ENCODE measurements around the gene PTPRK.

Gene PTPRK

GRCh38 chr6:128127650-128128049 is 392.7 kb downstream of the PTPRK start:
- H2BK120ac ChIP-seq (ENCODE audit: low read depth, low read length), result no peak overlapping the region
- H3K4me1 ChIP-seq (ENCODE audit: control insufficient read depth, low read depth, low read length), result no peaks in the 10 kb centered on the region
- H2AK5ac ChIP-seq (ENCODE audit: low read length), result no peak overlapping the region
- no CpG with 5 or more reads among the region's 1 CpG for WGBS (ENCODE audit: extremely low coverage, insufficient coverage, low lambda C conversion rate)
- no peaks in the 10 kb centered on the region for H3K36me3 ChIP-seq (ENCODE audit: control insufficient read depth, insufficient read depth, low read length)
- H2BK5ac ChIP-seq (ENCODE audit: low read length), result no peak overlapping the region
- H3K18ac ChIP-seq (ENCODE audit: low read length), result no peak overlapping the region
- no peak for DNase-seq
- no peak overlapping the region for H2BK15ac ChIP-seq (replicated peaks; ENCODE audit: low read depth)
- H4K5ac ChIP-seq (ENCODE audit: low read length), result no peak overlapping the region
- no peak overlapping the region for H3K4me2 ChIP-seq (ENCODE audit: low read length)
- H3K79me1 ChIP-seq (ENCODE audit: low read length), result no peaks in the 10 kb centered on the region
- no peak overlapping the region for H4K8ac ChIP-seq (ENCODE audit: low read depth, low read length)
- no peaks in the 10 kb centered on the region for H3K27me3 ChIP-seq (ENCODE audit: insufficient read depth, low read length, poor library complexity)
- no peak overlapping the region for H3K4me3 ChIP-seq (ENCODE audit: low read length)
- no peak overlapping the region for H3K9ac ChIP-seq (ENCODE audit: low read length)
- H3K27ac ChIP-seq (ENCODE audit: low read depth, low read length), result no peak overlapping the region
- no peaks in the 10 kb centered on the region for H3K79me2 ChIP-seq (ENCODE audit: control insufficient read depth, insufficient read depth, low read length)
- no peak overlapping the region for H3K23ac ChIP-seq (ENCODE audit: low read length)
- H3K4ac ChIP-seq (ENCODE audit: low read depth, low read length), result no peak overlapping the region
- no peak overlapping the region for H3K56ac ChIP-seq (ENCODE audit: low read length)

GRCh38 chr6:128124713-128125112 is 395.7 kb downstream of the PTPRK start:
- Histone ChIP-seq H3K27me3 (ENCODE audit: insufficient read depth, low read length, poor library complexity) (no peaks in the 10 kb centered on the region), H2BK15ac (replicated peaks; ENCODE audit: low read depth) (no peak overlapping the region), H3K4ac (ENCODE audit: low read depth, low read length) (no peak overlapping the region), H3K23ac (ENCODE audit: low read length) (no peak overlapping the region), H3K56ac (ENCODE audit: low read length) (no peak overlapping the region), H4K5ac (ENCODE audit: low read length) (no peak overlapping the region), H2BK120ac (ENCODE audit: low read depth, low read length) (no peak overlapping the region), H3K18ac (ENCODE audit: low read length) (no peak overlapping the region), H3K27ac (ENCODE audit: low read depth, low read length) (no peak overlapping the region), H3K4me3 (ENCODE audit: low read length) (no peak overlapping the region), H3K4me2 (ENCODE audit: low read length) (no peak overlapping the region), H2BK5ac (ENCODE audit: low read length) (no peak overlapping the region), H2AK5ac (ENCODE audit: low read length) (no peak overlapping the region), H4K8ac (ENCODE audit: low read depth, low read length) (no peak overlapping the region), H3K79me2 (ENCODE audit: control insufficient read depth, insufficient read depth, low read length) (no peaks in the 10 kb centered on the region), H3K79me1 (ENCODE audit: low read length) (no peaks in the 10 kb centered on the region), H3K4me1 (ENCODE audit: control insufficient read depth, low read depth, low read length) (no peaks in the 10 kb centered on the region), H3K9ac (ENCODE audit: low read length) (no peak overlapping the region), H3K36me3 (ENCODE audit: control insufficient read depth, insufficient read depth, low read length) (no peaks in the 10 kb centered on the region)
- peak; percentile 20 for DNase-seq
- WGBS (ENCODE audit: extremely low coverage, insufficient coverage, low lambda C conversion rate), result no CpG with 5 or more reads among the region's 1 CpG

- Histone ChIP-seq H2AK5ac (ENCODE audit: low read length) (no peak overlapping the region), H3K4ac (ENCODE audit: low read depth, low read length) (no peak overlapping the region), H3K27me3 (ENCODE audit: insufficient read depth, low read length, poor library complexity) (no peaks in the 10 kb centered on the region), H4K5ac (ENCODE audit: low read length) (no peak overlapping the region), H3K9ac (ENCODE audit: low read length) (no peak overlapping the region), H3K18ac (ENCODE audit: low read length) (no peak overlapping the region), H2BK5ac (ENCODE audit: low read length) (no peak overlapping the region), H3K4me3 (ENCODE audit: low read length) (no peak overlapping the region), H3K79me1 (ENCODE audit: low read length) (no peaks in the 10 kb centered on the region), H3K79me2 (ENCODE audit: control insufficient read depth, insufficient read depth, low read length) (no peaks in the 10 kb centered on the region), H2BK15ac (replicated peaks; ENCODE audit: low read depth) (no peak overlapping the region), H3K56ac (ENCODE audit: low read length) (no peak overlapping the region), H3K36me3 (ENCODE audit: control insufficient read depth, insufficient read depth, low read length) (no peaks in the 10 kb centered on the region), H2BK120ac (ENCODE audit: low read depth, low read length) (no peak overlapping the region), H3K4me1 (ENCODE audit: control insufficient read depth, low read depth, low read length) (no peaks in the 10 kb centered on the region), H4K8ac (ENCODE audit: low read depth, low read length) (no peak overlapping the region), H3K4me2 (ENCODE audit: low read length) (no peak overlapping the region), H3K27ac (ENCODE audit: low read depth, low read length) (no peak overlapping the region), H3K23ac (ENCODE audit: low read length) (no peak overlapping the region)
- DNase-seq, result no peak
- WGBS (ENCODE audit: extremely low coverage, insufficient coverage, low lambda C conversion rate), result no CpG with 5 or more reads among the region's 2 CpGs
Observed at GRCh38 chr6:128121610-128122009, 398.8 kb downstream of the PTPRK start.

GRCh38 chr6:128121190-128121589 is 399.2 kb downstream of the PTPRK start:
- Histone ChIP-seq H3K4me1 (ENCODE audit: control insufficient read depth, low read depth, low read length) (no peaks in the 10 kb centered on the region), H3K79me2 (ENCODE audit: control insufficient read depth, insufficient read depth, low read length) (no peaks in the 10 kb centered on the region), H4K5ac (ENCODE audit: low read length) (no peak overlapping the region), H2AK5ac (ENCODE audit: low read length) (no peak overlapping the region), H3K27me3 (ENCODE audit: insufficient read depth, low read length, poor library complexity) (no peaks in the 10 kb centered on the region), H3K36me3 (ENCODE audit: control insufficient read depth, insufficient read depth, low read length) (no peaks in the 10 kb centered on the region), H3K27ac (ENCODE audit: low read depth, low read length) (no peak overlapping the region), H2BK15ac (replicated peaks; ENCODE audit: low read depth) (no peak overlapping the region), H3K79me1 (ENCODE audit: low read length) (no peaks in the 10 kb centered on the region), H3K4ac (ENCODE audit: low read depth, low read length) (no peak overlapping the region), H3K4me3 (ENCODE audit: low read length) (no peak overlapping the region), H3K4me2 (ENCODE audit: low read length) (no peak overlapping the region), H3K18ac (ENCODE audit: low read length) (no peak overlapping the region), H3K9ac (ENCODE audit: low read length) (no peak overlapping the region), H2BK120ac (ENCODE audit: low read depth, low read length) (no peak overlapping the region), H3K23ac (ENCODE audit: low read length) (no peak overlapping the region), H2BK5ac (ENCODE audit: low read length) (no peak overlapping the region), H4K8ac (ENCODE audit: low read depth, low read length) (no peak overlapping the region), H3K56ac (ENCODE audit: low read length) (no peak overlapping the region)
- DNase-seq, result no peak

GRCh38 chr6:128118401-128118800 is 402.0 kb downstream of the PTPRK start:
- H4K5ac ChIP-seq (ENCODE audit: low read length), result no peak overlapping the region
- no peak overlapping the region for H2BK5ac ChIP-seq (ENCODE audit: low read length)
- H2BK15ac ChIP-seq (replicated peaks; ENCODE audit: low read depth), result no peak overlapping the region
- H2AK5ac ChIP-seq (ENCODE audit: low read length), result no peak overlapping the region
- H4K8ac ChIP-seq (ENCODE audit: low read depth, low read length), result no peak overlapping the region
- H3K23ac ChIP-seq (ENCODE audit: low read length), result no peak overlapping the region
- no peak overlapping the region for H2BK120ac ChIP-seq (ENCODE audit: low read depth, low read length)
- H3K9ac ChIP-seq (ENCODE audit: low read length), result no peak overlapping the region
- H3K79me2 ChIP-seq (ENCODE audit: control insufficient read depth, insufficient read depth, low read length), result no peaks in the 10 kb centered on the region
- H3K18ac ChIP-seq (ENCODE audit: low read length), result no peak overlapping the region
- no peaks in the 10 kb centered on the region for H3K79me1 ChIP-seq (ENCODE audit: low read length)
- H3K4me1 ChIP-seq (ENCODE audit: control insufficient read depth, low read depth, low read length), result no peaks in the 10 kb centered on the region
- DNase-seq, result no peak
- H3K27me3 ChIP-seq (ENCODE audit: insufficient read depth, low read length, poor library complexity), result no peaks in the 10 kb centered on the region
- no peak overlapping the region for H3K4me2 ChIP-seq (ENCODE audit: low read length)
- no peak overlapping the region for H3K27ac ChIP-seq (ENCODE audit: low read depth, low read length)
- H3K56ac ChIP-seq (ENCODE audit: low read length), result no peak overlapping the region
- H3K36me3 ChIP-seq (ENCODE audit: control insufficient read depth, insufficient read depth, low read length), result no peaks in the 10 kb centered on the region
- H3K4me3 ChIP-seq (ENCODE audit: low read length), result no peak overlapping the region
- no peak overlapping the region for H3K4ac ChIP-seq (ENCODE audit: low read depth, low read length)

GRCh38 chr6:128117916-128118315 is 402.5 kb downstream of the PTPRK start:
- Histone ChIP-seq H2AK5ac (ENCODE audit: low read length) (no peak overlapping the region), H2BK5ac (ENCODE audit: low read length) (no peak overlapping the region), H3K36me3 (ENCODE audit: control insufficient read depth, insufficient read depth, low read length) (no peaks in the 10 kb centered on the region), H3K56ac (ENCODE audit: low read length) (no peak overlapping the region), H3K18ac (ENCODE audit: low read length) (no peak overlapping the region), H3K27ac (ENCODE audit: low read depth, low read length) (no peak overlapping the region), H2BK120ac (ENCODE audit: low read depth, low read length) (no peak overlapping the region), H2BK15ac (replicated peaks; ENCODE audit: low read depth) (no peak overlapping the region), H3K4me2 (ENCODE audit: low read length) (no peak overlapping the region), H3K79me2 (ENCODE audit: control insufficient read depth, insufficient read depth, low read length) (no peaks in the 10 kb centered on the region), H3K4me3 (ENCODE audit: low read length) (no peak overlapping the region), H3K27me3 (ENCODE audit: insufficient read depth, low read length, poor library complexity) (no peaks in the 10 kb centered on the region), H3K4me1 (ENCODE audit: control insufficient read depth, low read depth, low read length) (no peaks in the 10 kb centered on the region), H4K5ac (ENCODE audit: low read length) (no peak overlapping the region), H3K79me1 (ENCODE audit: low read length) (no peaks in the 10 kb centered on the region), H3K23ac (ENCODE audit: low read length) (no peak overlapping the region), H3K4ac (ENCODE audit: low read depth, low read length) (no peak overlapping the region), H3K9ac (ENCODE audit: low read length) (no peak overlapping the region), H4K8ac (ENCODE audit: low read depth, low read length) (no peak overlapping the region)
- no peak for DNase-seq
- no CpG with 5 or more reads among the region's 3 CpGs for WGBS (ENCODE audit: extremely low coverage, insufficient coverage, low lambda C conversion rate)

Measured in mesendoderm (in vitro differentiated cells).